GM12892 (cell line): Measurements from ENCODE around the gene POTEH.
"Not testable (repeated sequence)": the region's sequence is repeated elsewhere in the genome, so short reads cannot be mapped to it uniquely, and the experiment has no call there.

Experiments used
- POLR2A ChIP-seq: IDR thresholded peaks from 2 replicates; pipeline ENCODE4 v1.6.1; 2011; ENCODE audit warnings: low read depth, low read length, control low read depth
- TAF1 ChIP-seq: IDR thresholded peaks from 2 replicates; pipeline ENCODE4 v1.6.1; 2011; ENCODE audit warnings: low read depth, mild to moderate bottlenecking, control low read depth, low read length, borderline replicate concordance

- TF ChIP-seq POLR2A, TAF1: not testable (repeated sequence)
These were observed 5.7 kb upstream of the POTEH start for GRCh38 chr22:15684115-15684514.
